HCT116 (cell line): ENCODE measurements around the gene SLC22A7. TPM values are rescaled to one million over a fixed set of nuclear protein-coding genes. Genes with fewer than 3 reads are reported as not detected.

Source experiments
- ATAC-seq: fragments of 200-7000 bp; cut with Tn5 transposase; 2 replicates; pipeline ENCODE4 v1.9.1; 2020; ENCODE audit warnings: mild to moderate bottlenecking, moderate library complexity
- BruUV-seq: library from RNA; stranded (reverse); fragments of 400-500 nt; replicated peaks from 2 replicates; lab custom pipeline; 2021; lab: Mats Ljungman, UMichigan
- CTCF ChIA-PET: fragments of 300-600 bp; sonication (Branson Sonifier 250); formaldehyde crosslinking; loops from one replicate; lab custom pipeline; 2021; ENCODE audit warnings: antibody characterized with exemption; lab: Charles Lee
- POLR2A ChIA-PET: fragments of 300-600, 350-600 bp; sonication (Branson Sonifier 250); formaldehyde crosslinking; loops from one replicate; lab custom pipeline; 2021; ENCODE audit warnings: antibody characterized with exemption; lab: Charles Lee
- RAD21 ChIA-PET, 2 experiments: fragments of 300-600 bp; sonication (Branson Sonifier 250); formaldehyde crosslinking; loops; one replicate each; lab custom pipeline; 2023; ENCODE audit warnings: low total read pairs in 2 of 2; ENCODE audit not compliant: uncharacterized antibody in 2 of 2, unreplicated experiment in 2 of 2, low non-redundant PET in 1 of 2; lab: Charles Lee
- DNase-seq: peaks from one replicate; pipeline ENCODE4 v3.0.0-alpha.2; 2010; ENCODE audit warnings: low read depth, low spot score
- H2AFZ ChIP-seq: fragments of 200-600 bp; shearing (Covaris generic), sonication (generic); 2 replicates; pipeline ENCODE4 v1.6.1; 2017; ENCODE audit warnings: low read depth, mixed run types, mixed read lengths, antibody characterized with exemption, low read length; ENCODE audit not compliant: poor library complexity, severe bottlenecking
- H3K27ac ChIP-seq: 2 replicates; pipeline ENCODE4 v1.5.1; 2012; ENCODE audit warnings: low read depth, low read length
- H3K27me3 ChIP-seq: fragments of 200-600 bp; sonication (generic); 2 replicates; pipeline ENCODE4 v1.6.1; 2016; ENCODE audit warnings: mixed run types, low read length, mixed read lengths; ENCODE audit not compliant: insufficient read depth
- H3K36me3 ChIP-seq, 2 experiments: fragments of 200-500 bp in 1 of 2; fragments of 200-600 bp in 1 of 2; sonication (Bioruptor generic) in 1 of 2; sonication (generic) in 1 of 2; 2 replicates each; pipeline versions ENCODE4 v1.5.1 to v1.6.1; 2014 to 2016; ENCODE audit warnings: low read length in 2 of 2, inconsistent platforms in 1 of 2, mixed read lengths in 1 of 2, mixed run types in 1 of 2; ENCODE audit not compliant: insufficient read depth in 2 of 2, control insufficient read depth in 1 of 2
- H3K4me1 ChIP-seq, 2 experiments: fragments of 200-600 bp in 1 of 2; sonication (generic) in 1 of 2; 2 replicates each; pipeline versions ENCODE4 v1.5.1 to v1.6.1; 2012 to 2017; ENCODE audit warnings: low read length in 2 of 2, inconsistent platforms in 1 of 2, mild to moderate bottlenecking in 1 of 2, mixed read lengths in 1 of 2, mixed run types in 1 of 2, moderate library complexity in 1 of 2; ENCODE audit not compliant: insufficient read depth in 2 of 2, control insufficient read depth in 1 of 2
- H3K4me2 ChIP-seq: fragments of 200-600 bp; sonication (generic); 2 replicates; pipeline ENCODE4 v1.6.1; 2017; ENCODE audit warnings: mixed run types, low read length, mixed read lengths
- H3K4me3 ChIP-seq, 2 experiments: fragments of 200-600 bp in 1 of 2; sonication (generic) in 1 of 2; replicated peaks in 1 of 2; 2 replicates each; pipeline ENCODE4 v1.5.1; 2011 to 2016; ENCODE audit warnings: low read length in 2 of 2, control low read depth in 1 of 2, low read depth in 1 of 2, mild to moderate bottlenecking in 1 of 2, mixed read lengths in 1 of 2, mixed run types in 1 of 2
- H3K79me2 ChIP-seq: fragments of 200-600 bp; sonication (generic); 2 replicates; pipeline ENCODE4 v1.6.1; 2017; ENCODE audit warnings: mild to moderate bottlenecking, mixed run types, low read length, moderate library complexity, mixed read lengths; ENCODE audit not compliant: insufficient read depth
- H3K9ac ChIP-seq: fragments of 200-600 bp; sonication (generic); 2 replicates; pipeline ENCODE4 v1.6.1; 2016; ENCODE audit warnings: low read length, mixed read lengths
- H3K9me2 ChIP-seq: fragments of 200-600 bp; sonication (generic), shearing (Covaris generic); 2 replicates; pipeline ENCODE4 v1.6.1; 2017; ENCODE audit warnings: mixed run types, mild to moderate bottlenecking, moderate library complexity; ENCODE audit not compliant: insufficient read depth
- H3K9me3 ChIP-seq, 2 experiments: fragments of 200-500 bp in 1 of 2; fragments of 200-600 bp in 1 of 2; sonication (Bioruptor generic) in 1 of 2; sonication (generic) in 1 of 2; 2 replicates each; pipeline ENCODE4 v1.6.1; 2014 to 2017; ENCODE audit warnings: low read length in 2 of 2, mixed read lengths in 2 of 2, inconsistent platforms in 1 of 2, low read depth in 1 of 2, mild to moderate bottlenecking in 1 of 2, mixed run types in 1 of 2, moderate library complexity in 1 of 2; ENCODE audit not compliant: control insufficient read depth in 1 of 2, insufficient read depth in 1 of 2
- H4K20me1 ChIP-seq: fragments of 200-600 bp; sonication (generic), shearing (Covaris generic); 2 replicates; pipeline ENCODE4 v1.6.1; 2017; ENCODE audit warnings: mixed run types, mild to moderate bottlenecking, moderate library complexity; ENCODE audit not compliant: insufficient read depth
- CBX3 ChIP-seq: IDR thresholded peaks from 2 replicates; pipeline ENCODE4 v1.6.1; 2012; ENCODE audit warnings: low read depth
- CEBPB ChIP-seq: IDR thresholded peaks from 2 replicates; pipeline ENCODE4 v1.6.1; 2012; ENCODE audit warnings: low read depth
- CTCF ChIP-seq, 3 experiments: fragments of 200-600 bp in 1 of 3; sonication (generic) in 1 of 3; IDR thresholded peaks in 2 of 3; conservative IDR thresholded peaks in 1 of 3; 2 replicates each; pipeline ENCODE4 v1.5.1; 2012 to 2017; ENCODE audit warnings: low read depth in 2 of 3, low read length in 2 of 3, antibody characterized with exemption in 1 of 3, borderline replicate concordance in 1 of 3, control low read depth in 1 of 3, mild to moderate bottlenecking in 1 of 3, mixed read lengths in 1 of 3, mixed run types in 1 of 3, moderate library complexity in 1 of 3; ENCODE audit not compliant: insufficient read depth in 1 of 3
- EGR1 ChIP-seq: IDR thresholded peaks from 2 replicates; pipeline ENCODE4 v1.6.1; 2012; ENCODE audit warnings: low read depth
- JUND ChIP-seq: IDR thresholded peaks from 2 replicates; pipeline ENCODE4 v1.6.1; 2012
- RAD21 ChIP-seq: IDR thresholded peaks from 2 replicates; pipeline ENCODE4 v1.6.1; 2012; ENCODE audit warnings: low read depth, mild to moderate bottlenecking
- REST ChIP-seq: IDR thresholded peaks from 2 replicates; pipeline ENCODE4 v1.6.1; 2012; ENCODE audit warnings: low read depth
- SIN3A ChIP-seq: IDR thresholded peaks from 2 replicates; pipeline ENCODE4 v1.6.1; 2012; ENCODE audit warnings: low read depth
- SP1 ChIP-seq: IDR thresholded peaks from 2 replicates; pipeline ENCODE4 v1.6.1; 2012; ENCODE audit warnings: low read depth
- SRF ChIP-seq: IDR thresholded peaks from 2 replicates; pipeline ENCODE4 v1.6.1; 2012; ENCODE audit warnings: low read depth
- YY1 ChIP-seq: IDR thresholded peaks from 2 replicates; pipeline ENCODE4 v1.6.1; 2011; ENCODE audit warnings: low read length, low read depth, moderate library complexity, mild to moderate bottlenecking; ENCODE audit not compliant: insufficient replicate concordance; ENCODE audit errors: extremely low read depth
- ZNF274 ChIP-seq: fragments of 200-500 bp; sonication (Bioruptor generic); IDR thresholded peaks from 2 replicates; pipeline ENCODE4 v1.6.1; 2014; ENCODE audit warnings: mild to moderate bottlenecking, low read depth, low read length, inconsistent platforms
- intact Hi-C: fragments of 100-400 bp; cut with micrococcal nuclease; formaldehyde crosslinking; loops from 2 replicates; pipeline ENCODE4 v1.10.0; 2022
- total RNA-seq: library from RNA; stranded (reverse); gene quantifications from one replicate; pipeline ENCODE4 v1.2.1, GENCODE V29; 2021; ENCODE audit not compliant: unreplicated experiment
- TF ChIP-seq, protein P1 (sequence below): IDR thresholded peaks from 2 replicates; pipeline ENCODE4 v1.6.1; 2011; ENCODE audit warnings: mild to moderate bottlenecking, low read length, moderate library complexity; ENCODE audit not compliant: insufficient replicate concordance; ENCODE audit errors: extremely low read depth
- TF ChIP-seq, protein P2 (sequence below): IDR thresholded peaks from 2 replicates; pipeline ENCODE4 v1.6.1; 2012

The SLC22A7 gene
- total RNA-seq, 1 experiment from 2014 or later: not detected

DNA sequence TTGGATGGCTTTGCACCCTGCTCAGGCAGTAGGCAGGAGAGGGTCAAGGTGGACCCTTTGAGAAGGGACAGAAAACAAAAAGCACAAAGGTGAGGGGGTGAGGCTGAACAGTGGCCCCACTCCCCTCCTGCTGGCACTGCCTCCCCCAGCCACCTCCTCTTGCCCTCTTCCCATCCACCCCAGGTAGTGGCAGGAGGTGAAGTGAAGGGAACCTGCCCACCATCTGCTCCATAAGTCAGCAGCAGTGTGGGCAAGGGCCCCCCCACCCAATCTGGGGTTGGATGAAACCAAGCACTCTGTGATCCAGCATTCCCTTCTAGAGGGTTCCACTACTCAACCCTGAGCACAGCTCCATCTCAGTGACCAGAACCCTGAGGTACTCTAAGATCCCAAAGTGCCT, 26.1 kb upstream of the SLC22A7 start (continued):
- no peak for TF ChIP-seq REST
- TF ChIP-seq, all 23 proteins: peak for 0

DNA sequence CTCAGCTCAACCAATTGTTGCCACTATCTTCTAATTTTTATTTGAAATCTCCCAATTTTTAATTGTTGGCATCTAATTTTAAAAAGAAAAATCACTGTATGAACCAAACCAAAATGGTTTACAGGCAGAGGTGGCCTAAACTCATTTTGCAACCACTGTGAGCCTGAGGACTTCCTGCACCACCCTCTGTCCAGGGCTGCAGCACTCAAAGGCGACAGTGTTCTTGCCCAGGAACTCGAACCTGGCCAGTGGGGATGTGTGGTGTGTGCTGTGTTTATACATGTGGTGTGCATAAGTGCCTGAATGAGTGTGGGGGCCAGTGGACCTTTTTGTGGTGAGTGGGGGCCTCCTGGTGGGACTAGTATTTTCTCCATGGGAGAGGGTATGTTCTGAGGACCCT, 24.4 kb upstream of the SLC22A7 start:
- no peak for ATAC-seq
- BruUV-seq: no TSS peak
- Histone ChIP-seq H3K27ac (no peak overlapping the region), H3K4me1 (peaks cover 0 to 10% of the 10 kb centered on the region in 2 experiments; a peak in 2 of 4 replicates), H3K9me2 (no peaks in the 10 kb centered on the region), H3K27me3 (no peaks in the 10 kb centered on the region), H3K9me3 (no peaks in the 10 kb centered on the region), H3K9ac (no peak overlapping the region), H3K36me3 (no peaks in the 10 kb centered on the region), H2AFZ (no peak overlapping the region), H3K4me3 (no peak overlapping the region), H4K20me1 (no peaks in the 10 kb centered on the region), H3K4me2 (no peak overlapping the region), H3K79me2 (no peaks in the 10 kb centered on the region)
- ChIA-PET CTCF (no interaction called here), POLR2A (no interaction called here), RAD21 (no interaction called here)
- DNase-seq: no peak
- intact Hi-C loops: no loop called here
- TF ChIP-seq EGR1 (no peak), CTCF (IDR thresholded peaks at IDR 0.05 in 2 of 3, conservative IDR thresholded peaks at IDR 0.05 in 1 of 3; ENCODE audit: borderline replicate concordance in 1 of 3, insufficient read depth in 1 of 3, low read depth in 2 of 3, low read length in 2 of 3) (no peak), SRF (no peak), SIN3A (no peak), SP1 (no peak), CBX3 (no peak), YY1 (no peak), JUND (no peak), ZNF274 (no peak), CEBPB (no peak), RAD21 (no peak)
- TF ChIP-seq, protein P1, sequence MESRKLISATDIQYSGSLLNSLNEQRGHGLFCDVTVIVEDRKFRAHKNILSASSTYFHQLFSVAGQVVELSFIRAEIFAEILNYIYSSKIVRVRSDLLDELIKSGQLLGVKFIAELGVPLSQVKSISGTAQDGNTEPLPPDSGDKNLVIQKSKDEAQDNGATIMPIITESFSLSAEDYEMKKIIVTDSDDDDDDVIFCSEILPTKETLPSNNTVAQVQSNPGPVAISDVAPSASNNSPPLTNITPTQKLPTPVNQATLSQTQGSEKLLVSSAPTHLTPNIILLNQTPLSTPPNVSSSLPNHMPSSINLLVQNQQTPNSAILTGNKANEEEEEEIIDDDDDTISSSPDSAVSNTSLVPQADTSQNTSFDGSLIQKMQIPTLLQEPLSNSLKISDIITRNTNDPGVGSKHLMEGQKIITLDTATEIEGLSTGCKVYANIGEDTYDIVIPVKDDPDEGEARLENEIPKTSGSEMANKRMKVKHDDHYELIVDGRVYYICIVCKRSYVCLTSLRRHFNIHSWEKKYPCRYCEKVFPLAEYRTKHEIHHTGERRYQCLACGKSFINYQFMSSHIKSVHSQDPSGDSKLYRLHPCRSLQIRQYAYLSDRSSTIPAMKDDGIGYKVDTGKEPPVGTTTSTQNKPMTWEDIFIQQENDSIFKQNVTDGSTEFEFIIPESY: no peak
- TF ChIP-seq, protein P2, sequence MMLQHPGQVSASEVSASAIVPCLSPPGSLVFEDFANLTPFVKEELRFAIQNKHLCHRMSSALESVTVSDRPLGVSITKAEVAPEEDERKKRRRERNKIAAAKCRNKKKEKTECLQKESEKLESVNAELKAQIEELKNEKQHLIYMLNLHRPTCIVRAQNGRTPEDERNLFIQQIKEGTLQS: no peak
